ENCODE data around the gene BIK. TPM values are rescaled to one million over a fixed set of nuclear protein-coding genes. Genes with fewer than 3 reads are reported as not detected.
A peak's percentile ranks its signal among the peaks of the same experiment; 100 is the strongest.

BIK gene
- total RNA-seq, result 10 to 100 TPM in 1 of 4 donors, 1 to 10 TPM in 3; 6.1 to 11.3 (median 7.3) TPM

GRCh38 chr22:43110444-43110926, at the start of gene BIK:
TSS of gene BIK (plus strand) at chr22:43110750. CDS start at chr22:43124023, 13,273 bp downstream.
- Histone ChIP-seq H3K27me3 (peaks cover 23% of the 10 kb centered on the region), H3K4me1 (peaks cover 20% of the 10 kb centered on the region), H3K9me3 (no peaks in the 10 kb centered on the region), H3K27ac (peak within 1 kb of the TSS; percentile 46), H3K36me3 (no peaks in the 10 kb centered on the region), H3K4me3 (peak within 1 kb of the TSS; percentile 50)
- 0% methylated on average over 6 of the region's 49 CpGs for WGBS
- TF ChIP-seq POLR2AphosphoS5 (IDR thresholded peaks at IDR 0.05), result no peak
- TF ChIP-seq POLR2A (IDR thresholded peaks at IDR 0.05), result no peak
- no peak for TF ChIP-seq CTCF (IDR thresholded peaks at IDR 0.05)
- TF ChIP-seq EP300 (IDR thresholded peaks at IDR 0.05), result no peak
- peak in 1 of 2 donors; percentile 70 for DNase-seq (ENCODE audit: low spot score in 2 of 2)

GRCh38 chr22:43066134-43066533, 44.4 kb upstream of the BIK start:
- Histone ChIP-seq H3K27me3 (no peaks in the 10 kb centered on the region), H3K9me3 (no peaks in the 10 kb centered on the region)
- WGBS, result 76% methylated on average over 7 of the region's 7 CpGs

GRCh38 chr22:43066844-43067385, 43.6 kb upstream of the BIK start:
- Histone ChIP-seq H3K27me3 (no peaks in the 10 kb centered on the region), H3K9me3 (no peaks in the 10 kb centered on the region), H3K4me3 (no peak overlapping the region), H3K4me1 (no peaks in the 10 kb centered on the region), H3K36me3 (peaks cover 24% of the 10 kb centered on the region), H3K27ac (peak overlapping the region; percentile 51)
- 53% methylated on average over 10 of the region's 11 CpGs for WGBS
- no peak for DNase-seq (ENCODE audit: low spot score in 2 of 2)
- no peak for TF ChIP-seq POLR2AphosphoS5 (IDR thresholded peaks at IDR 0.05)
- TF ChIP-seq POLR2A (IDR thresholded peaks at IDR 0.05), result no peak
- TF ChIP-seq EP300 (IDR thresholded peaks at IDR 0.05), result no peak
- no peak for TF ChIP-seq CTCF (IDR thresholded peaks at IDR 0.05)

More at GRCh38 chr22:43066134-43066533, 44.4 kb upstream of the BIK start:
- TF ChIP-seq POLR2AphosphoS5 (IDR thresholded peaks at IDR 0.05) (no peak), EP300 (IDR thresholded peaks at IDR 0.05) (no peak), POLR2A (IDR thresholded peaks at IDR 0.05) (no peak), CTCF (IDR thresholded peaks at IDR 0.05) (no peak)
- H3K27ac ChIP-seq, result no peak overlapping the region
- DNase-seq (ENCODE audit: low spot score in 2 of 2), result no peak
- peaks cover 31% of the 10 kb centered on the region for H3K36me3 ChIP-seq
- H3K4me3 ChIP-seq, result no peak overlapping the region
- H3K4me1 ChIP-seq, result no peaks in the 10 kb centered on the region

- Histone ChIP-seq H3K27me3 (no peaks in the 10 kb centered on the region), H3K36me3 (no peaks in the 10 kb centered on the region), H3K9me3 (no peaks in the 10 kb centered on the region), H3K4me3 (no peak overlapping the region), H3K4me1 (no peaks in the 10 kb centered on the region), H3K27ac (no peak overlapping the region)
- no peak for TF ChIP-seq EP300 (IDR thresholded peaks at IDR 0.05)
- TF ChIP-seq POLR2AphosphoS5 (IDR thresholded peaks at IDR 0.05), result no peak
- TF ChIP-seq POLR2A (IDR thresholded peaks at IDR 0.05), result no peak
- TF ChIP-seq CTCF (IDR thresholded peaks at IDR 0.05), result no peak
- 89% methylated on average over 7 of the region's 20 CpGs for WGBS
- no peak for DNase-seq (ENCODE audit: low spot score in 2 of 2)
Measured at GRCh38 chr22:43077121-43077877, 33.3 kb upstream of the BIK start.

- H3K27me3 ChIP-seq, result no peaks in the 10 kb centered on the region
- no peak overlapping the region for H3K27ac ChIP-seq
- DNase-seq (ENCODE audit: low spot score in 2 of 2), result no peak
- no peaks in the 10 kb centered on the region for H3K9me3 ChIP-seq
- no peaks in the 10 kb centered on the region for H3K36me3 ChIP-seq
- H3K4me3 ChIP-seq, result no peak overlapping the region
- TF ChIP-seq EP300 (IDR thresholded peaks at IDR 0.05), result no peak
- no peak for TF ChIP-seq POLR2A (IDR thresholded peaks at IDR 0.05)
- TF ChIP-seq POLR2AphosphoS5 (IDR thresholded peaks at IDR 0.05), result no peak
- no peak for TF ChIP-seq CTCF (IDR thresholded peaks at IDR 0.05)
- 81% methylated on average over 12 of the region's 12 CpGs for WGBS
- no peaks in the 10 kb centered on the region for H3K4me1 ChIP-seq
Measured at GRCh38 chr22:43078522-43078921, 32.0 kb upstream of the BIK start.
